ENCODE measurements around the gene GPANK1. TPM values are rescaled to one million over a fixed set of nuclear protein-coding genes. Genes with fewer than 3 reads are reported as not detected.

The GPANK1 gene
- total RNA-seq, 2 experiments from 2014 or later = 30.7 to 32.0 TPM

DNA sequence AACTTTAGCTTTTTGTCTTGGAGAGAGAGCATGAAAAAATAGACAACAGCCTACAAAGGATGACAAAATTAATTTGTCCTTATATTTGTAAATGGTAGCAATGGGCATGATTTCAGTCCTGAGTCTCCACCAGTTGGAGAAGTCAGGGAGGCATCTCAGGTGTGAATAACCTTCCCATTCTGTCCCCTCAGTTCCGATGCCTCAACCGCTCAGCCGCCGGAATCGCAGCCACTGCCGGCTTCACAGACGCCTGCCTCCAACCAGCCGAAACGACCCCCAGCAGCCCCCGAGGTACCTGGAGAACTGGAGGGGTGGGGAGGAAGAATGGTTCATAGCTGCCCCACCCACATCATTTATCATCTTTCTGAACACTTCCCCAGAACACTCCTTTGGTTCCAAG lies 40.7 kb downstream of the GPANK1 start:
- H3K27me3 Mint-ChIP-seq = no peaks in the 10 kb centered on the region
- H3K27ac Mint-ChIP-seq = peak overlapping the region; percentile 34
- no peak overlapping the region for H3K4me3 Mint-ChIP-seq
- H3K36me3 Mint-ChIP-seq = peaks cover 40% of the 10 kb centered on the region
- POLR2A ChIA-PET = interaction anchor here (4.1 kb wide), 1 partner anchor 28 kb away, joined by 18 read pairs; the partner anchor contains the start of gene BAG6
- DNase-seq (no peak), ATAC-seq (ENCODE audit: low read depth) (no peak)
- peaks cover 20% of the 10 kb centered on the region for H3K4me1 Mint-ChIP-seq
- no peaks in the 10 kb centered on the region for H3K9me3 Mint-ChIP-seq

DNA sequence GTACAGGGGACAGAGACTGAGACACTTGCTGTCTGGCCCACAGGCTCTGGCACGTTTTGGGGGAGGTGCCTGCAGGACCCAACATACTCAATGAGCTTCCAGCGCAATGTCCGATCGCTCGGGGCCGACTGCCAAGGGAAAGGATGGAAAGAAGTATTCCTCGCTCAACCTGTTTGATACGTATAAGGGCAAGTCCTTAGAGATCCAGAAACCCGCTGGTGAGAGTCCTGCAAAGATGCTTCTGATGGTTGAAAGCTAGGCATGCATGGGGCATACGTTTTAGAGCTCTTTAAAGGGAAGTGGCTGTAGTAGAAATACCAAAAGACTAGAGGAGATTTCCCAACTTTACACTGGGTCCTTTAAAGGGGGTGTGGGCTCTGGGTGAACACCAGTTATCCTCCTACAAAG lies 42.1 kb downstream of the GPANK1 start:
- Mint-ChIP-seq H3K27me3 (no peaks in the 10 kb centered on the region), H3K4me1 (peaks cover 23% of the 10 kb centered on the region), H3K36me3 (peaks cover 33% of the 10 kb centered on the region), H3K4me3 (peak overlapping the region; percentile 91), H3K9me3 (no peaks in the 10 kb centered on the region), H3K27ac (peak overlapping the region; percentile 28)
- POLR2A ChIA-PET = interaction anchor here (0.7 to 4.0 kb wide), 6 partner anchors 21 to 81 kb away, joined by 3 to 34 read pairs (median 8); partner anchors contain the start of genes BAG6, C6orf47 and DDX39B
- no peak for DNase-seq
- no peak for ATAC-seq (ENCODE audit: low read depth)

DNA sequence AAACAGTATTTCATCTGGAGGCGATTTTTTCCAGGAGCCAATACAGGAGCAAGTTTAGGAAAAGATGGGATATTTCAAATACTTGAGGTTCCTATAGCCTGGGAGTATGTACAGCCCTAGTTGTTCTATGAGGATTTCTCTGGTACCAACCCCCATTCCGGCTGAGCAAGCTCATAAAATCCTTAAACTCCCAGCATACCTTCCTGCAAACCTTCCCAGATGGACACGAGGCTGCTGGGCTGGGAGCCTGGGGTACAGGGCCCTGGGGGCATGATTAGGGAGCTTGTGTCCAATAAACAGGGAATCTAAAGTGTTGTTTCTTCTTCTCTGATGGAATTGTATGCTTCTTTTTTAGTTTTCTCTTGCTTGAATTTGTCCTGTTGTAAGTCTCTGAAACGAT lies 42.8 kb downstream of the GPANK1 start:
- POLR2A ChIA-PET = interaction anchor here (1.1 to 4.0 kb wide), 9 partner anchors 12 to 80 kb away, joined by 3 to 34 read pairs (median 8); partner anchors contain the start of genes BAG6, C6orf47, CSNK2B and DDX39B
- ATAC-seq (ENCODE audit: low read depth) = no peak
- H3K36me3 Mint-ChIP-seq = peaks cover 27% of the 10 kb centered on the region

DNA sequence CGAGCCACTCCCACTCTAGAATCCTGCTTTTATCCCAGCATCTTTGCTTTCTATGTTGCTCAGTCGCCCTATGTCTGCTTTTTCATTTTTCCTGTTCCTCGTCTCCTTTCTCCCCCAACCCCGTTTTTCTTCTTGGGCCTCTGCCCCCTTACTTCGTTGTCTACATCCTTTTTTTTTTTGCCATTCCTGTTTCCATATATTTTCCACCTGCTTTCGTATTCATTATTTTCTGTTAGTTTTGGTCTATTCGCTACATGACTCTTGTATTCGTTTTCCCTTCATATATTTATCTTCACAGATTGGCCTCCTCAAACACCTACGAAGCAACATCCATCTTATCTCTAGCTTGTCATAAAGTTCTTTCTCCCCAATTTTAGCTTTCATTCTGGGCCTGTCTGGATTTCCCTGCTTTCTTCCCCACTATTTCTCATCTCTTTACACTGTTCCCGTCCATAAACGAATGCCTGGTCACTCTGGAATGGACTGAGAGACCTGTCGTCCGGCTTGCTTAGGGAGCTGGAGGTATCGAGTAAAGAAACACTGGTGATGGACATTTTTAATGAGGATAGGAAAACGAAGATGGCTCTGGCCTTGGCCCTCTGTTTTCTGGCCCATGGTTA lies 43.4 kb downstream of the GPANK1 start:
- Mint-ChIP-seq H3K9me3 (no peaks in the 10 kb centered on the region), H3K4me1 (peaks cover 28% of the 10 kb centered on the region), H3K4me3 (peak overlapping the region; percentile 91), H3K27ac (peak overlapping the region; percentile 94), H3K27me3 (no peaks in the 10 kb centered on the region), H3K36me3 (peaks cover 30% of the 10 kb centered on the region)
- POLR2A ChIA-PET = interaction anchor here (1.1 to 4.0 kb wide), 12 partner anchors 13 to 574 kb away, joined by 3 to 34 read pairs (median 6); partner anchors contain the start of genes BAG6, C6orf47, CSNK2B and DDX39B
- ATAC-seq (ENCODE audit: low read depth) (no peak), DNase-seq (no peak)

More for the DNA sequence above, 42.8 kb downstream of the GPANK1 start:
- H3K9me3 Mint-ChIP-seq = no peaks in the 10 kb centered on the region
- peaks cover 23% of the 10 kb centered on the region for H3K4me1 Mint-ChIP-seq
- peak overlapping the region; percentile 91 for H3K4me3 Mint-ChIP-seq
- H3K27ac Mint-ChIP-seq = peak overlapping the region; percentile 94
- no peaks in the 10 kb centered on the region for H3K27me3 Mint-ChIP-seq
- no peak for DNase-seq

DNA sequence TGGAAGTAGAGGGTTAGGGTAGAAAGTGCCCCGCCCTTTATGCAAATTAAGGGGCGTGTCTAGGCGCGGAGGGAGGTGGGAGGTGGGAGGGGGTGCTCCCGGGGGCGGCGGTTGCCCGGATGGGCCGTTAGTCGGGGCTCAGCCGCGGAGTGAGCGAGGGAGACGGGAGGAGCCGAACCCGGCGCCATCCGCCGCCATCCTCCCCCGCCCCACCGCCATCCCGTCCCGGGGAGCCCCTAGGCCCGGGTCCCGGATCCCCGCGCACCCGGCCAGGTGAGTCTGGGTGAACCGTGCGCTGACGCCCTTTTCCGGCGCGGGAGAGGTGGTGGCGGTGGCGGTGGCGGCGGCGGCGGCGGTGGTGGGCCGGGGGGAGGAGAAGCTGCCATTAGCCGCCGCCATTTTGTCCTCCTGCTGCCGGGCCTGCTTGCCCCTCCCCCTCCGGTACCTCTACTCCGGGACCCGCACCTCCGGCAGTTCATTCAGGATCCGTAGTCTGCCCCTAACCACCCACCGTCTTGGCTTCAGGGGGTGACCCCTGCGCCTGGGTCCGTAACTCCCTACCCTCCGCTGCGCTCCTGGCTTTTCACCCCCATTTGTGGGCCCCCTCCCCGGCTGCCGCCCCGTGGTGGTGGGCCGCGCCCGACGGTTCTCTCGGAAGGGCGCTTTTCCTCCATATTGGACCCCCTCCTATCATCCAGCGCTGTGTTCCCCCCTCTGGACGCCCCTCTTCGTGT lies 44.0 kb downstream of the GPANK1 start, which contains the start of gene PRRC2A:
TSS of gene PRRC2A (plus strand) at position 130 of the 734 bp plus-strand sequence. CDS start 2,075 bp downstream, outside the sequence.
- POLR2A ChIA-PET = interaction anchor here (0.6 to 4.0 kb wide), 18 partner anchors 13 to 575 kb away, joined by 3 to 34 read pairs (median 4); partner anchors contain the start of genes BAG6, C6orf47, CSNK2B and DDX39B
- H3K27me3 Mint-ChIP-seq = no peaks in the 10 kb centered on the region
- H3K4me1 Mint-ChIP-seq = peaks cover 32% of the 10 kb centered on the region
- ATAC-seq (ENCODE audit: low read depth) = peak; percentile 9
- H3K9me3 Mint-ChIP-seq = no peaks in the 10 kb centered on the region
- H3K27ac Mint-ChIP-seq = peak within 1 kb of the TSS; percentile 96
- peak; percentile 91 for DNase-seq
- peak within 1 kb of the TSS; percentile 91 for H3K4me3 Mint-ChIP-seq
- H3K36me3 Mint-ChIP-seq = peaks cover 26% of the 10 kb centered on the region

DNA sequence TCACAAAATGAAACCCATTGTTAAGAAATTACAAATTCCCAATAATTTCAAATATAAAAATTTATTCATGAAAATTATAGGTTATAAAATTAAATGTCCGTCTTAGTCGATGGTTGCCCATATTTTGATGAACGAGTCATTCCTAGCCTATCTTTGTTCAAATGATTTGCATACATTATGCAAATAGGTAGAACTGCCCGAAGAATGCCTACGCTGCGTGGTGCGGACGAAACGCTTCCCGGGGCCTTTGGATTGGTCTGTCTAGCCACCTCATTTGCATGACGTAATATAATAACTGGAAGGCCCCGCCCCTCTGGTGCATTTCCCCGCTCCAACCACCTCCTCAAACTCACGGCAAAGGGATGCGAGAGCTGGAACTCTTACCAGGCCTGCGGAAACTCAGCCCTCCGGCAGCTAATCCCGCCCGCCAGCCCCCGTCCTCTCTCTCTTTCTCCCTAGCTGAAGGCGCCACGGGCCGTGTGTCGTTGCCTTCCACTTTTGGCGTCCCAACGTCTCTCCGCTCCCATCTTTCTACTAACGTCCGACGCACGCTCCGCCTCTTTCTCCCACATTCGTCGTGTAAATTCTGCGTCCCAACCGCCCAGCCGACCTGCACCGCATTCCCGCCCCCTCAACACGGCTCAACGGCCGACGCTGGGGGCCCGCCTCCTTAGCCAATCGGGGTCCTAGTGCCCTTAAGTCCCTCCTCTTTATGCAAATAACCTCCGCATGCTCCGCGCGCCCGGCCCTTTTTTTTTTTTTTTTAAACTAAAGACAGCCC lies 44.8 kb downstream of the GPANK1 start:
- no peaks in the 10 kb centered on the region for H3K27me3 Mint-ChIP-seq
- ATAC-seq (ENCODE audit: low read depth) (peak; percentile 88), DNase-seq (peak; percentile 94)
- H3K4me1 Mint-ChIP-seq = peaks cover 40% of the 10 kb centered on the region
- peaks cover 22% of the 10 kb centered on the region for H3K36me3 Mint-ChIP-seq
- POLR2A ChIA-PET = interaction anchor here (0.6 to 4.0 kb wide), 18 partner anchors 14 to 576 kb away, joined by 3 to 34 read pairs (median 3); partner anchors contain the start of genes BAG6, CSNK2B, DDX39B and LTB
- peak overlapping the region; percentile 96 for H3K27ac Mint-ChIP-seq
- no peaks in the 10 kb centered on the region for H3K9me3 Mint-ChIP-seq
- H3K4me3 Mint-ChIP-seq = peak overlapping the region; percentile 91

DNA sequence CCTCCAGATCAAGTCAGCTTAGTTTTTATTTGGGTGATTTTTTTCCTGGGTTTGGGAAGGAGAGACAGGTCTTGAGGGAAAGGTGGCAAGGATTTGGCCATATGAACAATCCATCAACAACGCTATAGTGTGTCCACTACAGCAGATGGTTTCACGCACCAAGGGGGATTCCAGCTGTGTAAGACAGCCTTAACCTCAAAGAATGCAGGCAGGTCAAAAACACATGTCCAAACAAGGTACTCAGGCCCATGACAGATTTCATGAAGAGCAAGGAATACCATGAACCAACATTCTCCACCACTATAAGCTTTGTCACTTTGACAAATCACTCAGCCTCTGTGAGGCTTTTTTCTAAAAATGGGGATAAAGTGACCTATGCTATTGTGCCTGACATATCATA lies 47.8 kb downstream of the GPANK1 start:
- POLR2A ChIA-PET = interaction anchor here (0.9 kb wide), 1 partner anchor 35 kb away, joined by 3 read pairs; the partner anchor contains the start of gene BAG6
- Mint-ChIP-seq H3K27me3 (no peaks in the 10 kb centered on the region), H3K36me3 (peaks cover 16% of the 10 kb centered on the region), H3K9me3 (no peaks in the 10 kb centered on the region), H3K4me3 (peak overlapping the region; percentile 94), H3K4me1 (peaks cover 38% of the 10 kb centered on the region), H3K27ac (peak overlapping the region; percentile 95)
- DNase-seq = no peak
- no peak for ATAC-seq (ENCODE audit: low read depth)

DNA sequence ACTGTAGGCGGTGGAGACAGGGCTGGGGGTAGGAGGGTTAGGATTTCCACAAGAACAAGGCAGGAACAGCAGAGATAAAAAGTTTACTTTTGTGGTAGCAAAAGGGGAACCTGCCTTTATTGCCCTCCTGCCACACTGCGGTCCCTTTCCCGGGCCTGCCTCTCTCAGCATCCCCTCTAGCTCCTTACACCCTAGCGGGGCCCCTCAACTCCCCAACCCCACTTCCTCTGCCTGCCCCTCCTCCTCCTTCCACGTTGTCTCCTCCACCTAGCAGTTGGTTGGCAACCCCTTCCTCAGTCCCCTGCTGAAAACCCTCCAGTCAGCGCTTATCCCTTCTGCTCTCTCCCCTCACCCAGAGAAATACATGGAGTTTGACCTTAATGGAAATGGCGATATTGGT lies 49.0 kb downstream of the GPANK1 start:
- peaks cover 9% of the 10 kb centered on the region for H3K36me3 Mint-ChIP-seq
- H3K27ac Mint-ChIP-seq = peak overlapping the region; percentile 95
- no peaks in the 10 kb centered on the region for H3K9me3 Mint-ChIP-seq
- peaks cover 33% of the 10 kb centered on the region for H3K4me1 Mint-ChIP-seq
- no peaks in the 10 kb centered on the region for H3K27me3 Mint-ChIP-seq
- DNase-seq (peak; percentile 47), ATAC-seq (ENCODE audit: low read depth) (no peak)
- H3K4me3 Mint-ChIP-seq = peak overlapping the region; percentile 94
- POLR2A ChIA-PET = interaction anchor here (0.5 to 2.6 kb wide), 3 partner anchors 17 to 224 kb away, joined by 3 to 12 read pairs (median 4); no protein-coding TSS in a partner anchor

DNA sequence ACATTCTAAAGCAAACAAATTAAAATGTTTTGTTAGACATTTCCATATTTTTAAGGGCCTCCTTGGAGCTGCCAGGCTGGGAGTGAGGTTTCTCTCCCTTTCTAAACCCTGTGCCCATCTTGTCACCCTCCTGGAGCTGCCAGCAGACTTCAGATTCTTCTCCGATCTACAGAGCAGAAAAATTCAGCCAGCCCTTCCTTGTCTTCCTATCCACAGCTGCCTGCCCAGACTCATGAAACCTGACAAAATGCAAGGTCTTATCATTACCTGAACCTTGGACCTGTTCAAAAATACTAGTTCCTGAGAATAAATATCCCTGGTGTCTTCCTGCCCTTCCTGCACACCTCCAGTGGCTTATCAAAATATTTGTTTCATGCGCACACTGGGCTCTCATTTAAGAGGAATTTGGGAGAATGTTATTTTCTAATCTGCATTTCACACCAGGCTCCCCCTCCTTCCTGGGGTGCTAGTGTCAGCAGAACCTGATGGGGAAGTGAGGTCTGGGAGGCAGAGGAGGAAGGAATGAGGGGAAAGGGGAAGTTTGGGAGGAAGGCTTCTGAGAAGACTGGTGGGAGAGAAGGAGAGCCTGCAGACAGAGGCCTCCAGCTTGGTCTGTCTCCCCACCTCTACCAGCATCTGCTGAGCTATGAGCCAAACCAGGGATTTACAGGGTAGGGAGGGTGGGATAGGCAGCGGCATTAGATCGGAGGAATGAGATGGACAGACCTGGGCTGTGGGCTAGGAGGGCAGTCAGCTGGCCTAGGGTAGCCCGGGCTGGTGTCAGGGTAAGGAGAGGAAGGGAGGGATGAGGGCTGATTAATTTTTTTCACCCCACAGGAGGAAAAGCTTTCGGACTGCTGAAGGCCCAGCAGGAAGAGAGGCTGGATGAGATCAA lies 49.9 kb downstream of the GPANK1 start, which contains the start of gene AIF1:
TSS of gene AIF1 (plus strand) at position 551 of the 895 bp plus-strand sequence. CDS start at position 647, 96 bp downstream.
- ATAC-seq (ENCODE audit: low read depth) (no peak), DNase-seq (no peak)
- Mint-ChIP-seq H3K9me3 (no peaks in the 10 kb centered on the region), H3K27me3 (no peaks in the 10 kb centered on the region), H3K4me1 (peaks cover 33% of the 10 kb centered on the region), H3K27ac (peak within 1 kb of the TSS; percentile 95), H3K4me3 (peak within 1 kb of the TSS; percentile 94), H3K36me3 (peaks cover 9% of the 10 kb centered on the region)
- POLR2A ChIA-PET = interaction anchor here (1.5 to 2.6 kb wide), 2 partner anchors 16 to 74 kb away, joined by 4 to 12 read pairs; no protein-coding TSS in a partner anchor

DNA sequence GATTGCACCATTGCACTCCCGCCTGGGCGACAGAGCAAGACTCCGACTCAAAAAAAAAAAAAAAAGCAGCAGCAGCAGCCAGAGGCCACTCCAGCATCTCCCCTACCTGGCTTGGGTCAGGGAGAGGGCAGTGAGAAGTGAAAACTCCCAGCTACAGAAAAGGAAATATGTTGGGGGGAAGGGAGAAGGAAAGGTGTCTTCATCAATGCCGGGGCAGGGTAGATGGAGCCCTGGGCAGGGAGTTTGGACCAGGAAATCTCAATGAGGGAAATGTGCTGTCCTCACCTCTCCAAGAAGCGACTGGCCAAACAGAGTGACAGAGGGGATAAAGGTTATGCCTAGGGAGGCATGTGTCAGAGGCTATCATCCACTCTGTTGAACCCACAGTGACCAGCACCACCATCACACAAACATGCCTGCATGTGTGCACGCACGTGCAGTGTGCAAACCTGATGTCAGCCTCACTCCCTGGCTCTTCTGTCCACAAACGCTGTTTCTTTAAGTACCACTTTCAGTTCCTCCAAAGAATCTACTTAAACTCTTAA lies 50.6 kb downstream of the GPANK1 start:
- H3K27ac Mint-ChIP-seq = no peak overlapping the region
- H3K4me1 Mint-ChIP-seq = peaks cover 31% of the 10 kb centered on the region
- ATAC-seq (ENCODE audit: low read depth) (no peak), DNase-seq (no peak)
- H3K9me3 Mint-ChIP-seq = no peaks in the 10 kb centered on the region
- H3K27me3 Mint-ChIP-seq = no peaks in the 10 kb centered on the region
- POLR2A ChIA-PET = interaction anchor here (2.6 kb wide), 1 partner anchor 16 kb away, joined by 12 read pairs; no protein-coding TSS in a partner anchor
- peaks cover 8% of the 10 kb centered on the region for H3K36me3 Mint-ChIP-seq
- no peak overlapping the region for H3K4me3 Mint-ChIP-seq

All from activated naive CD8-positive, alpha-beta T cell treated with anti-CD3 and anti-CD28 coated beads, Interleukin-2, amount 10 ng/mL, durations not matched to agents 7 days and 5 days (primary cell).